Dendritic cell treated with granulocyte-macrophage colony-stimulating factor and Interleukin-4, amounts not matched to agents 40 ng/mL and 50 ng/mL, for 4 days (primary cell): ENCODE results near the gene EXOSC9.
A peak's percentile ranks its signal among the peaks of the same experiment; 100 is the strongest.

Experiments
- H3K27ac Mint-ChIP-seq: one replicate; pipeline ENCODE4 v1.8.0; 2022; ENCODE audit warnings: mild to moderate bottlenecking, mixed read lengths
- H3K27me3 Mint-ChIP-seq: one replicate; pipeline ENCODE4 v1.8.0; 2022; ENCODE audit warnings: mild to moderate bottlenecking, mixed read lengths
- H3K36me3 Mint-ChIP-seq: one replicate; pipeline ENCODE4 v1.8.0; 2022; ENCODE audit warnings: low read depth, mixed read lengths
- H3K4me1 Mint-ChIP-seq: one replicate; pipeline ENCODE4 v1.8.0; 2022; ENCODE audit warnings: low read depth, mixed read lengths
- H3K4me3 Mint-ChIP-seq: one replicate; pipeline ENCODE4 v1.8.0; 2022; ENCODE audit warnings: mild to moderate bottlenecking, moderate library complexity, mixed read lengths
- H3K9me3 Mint-ChIP-seq: one replicate; pipeline ENCODE4 v1.8.0; 2022; ENCODE audit warnings: mixed read lengths
- intact Hi-C: fragments of 100-400 bp; cut with micrococcal nuclease; formaldehyde crosslinking; loops from one replicate; pipeline ENCODE4 v1.15.0; 2022

The EXOSC9 gene

DNA sequence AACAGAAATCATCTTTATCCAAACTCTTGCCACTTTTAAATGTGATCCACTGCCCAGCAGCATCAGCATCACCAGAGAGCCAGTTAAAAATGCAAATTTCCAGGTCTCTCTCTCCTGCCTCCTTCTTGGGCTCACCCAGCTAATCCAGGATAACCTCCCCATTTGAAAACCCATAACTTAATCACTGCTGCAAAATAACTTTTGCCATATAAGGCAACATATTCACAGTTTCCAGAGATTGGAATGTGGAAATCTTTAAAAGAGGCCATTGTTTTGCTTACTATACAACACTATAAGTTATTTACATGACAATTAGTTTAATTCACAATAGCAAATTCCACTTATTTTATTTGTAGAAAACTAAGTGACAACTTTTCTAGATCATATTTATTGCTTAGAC is 4.8 kb upstream of the EXOSC9 start:
- Mint-ChIP-seq H3K27ac (no peak overlapping the region), H3K4me3 (no peak overlapping the region), H3K9me3 (no peaks in the 10 kb centered on the region), H3K36me3 (no peaks in the 10 kb centered on the region), H3K4me1 (peaks cover 12% of the 10 kb centered on the region), H3K27me3 (peaks cover 17% of the 10 kb centered on the region)
- intact Hi-C loops = no loop called here

DNA sequence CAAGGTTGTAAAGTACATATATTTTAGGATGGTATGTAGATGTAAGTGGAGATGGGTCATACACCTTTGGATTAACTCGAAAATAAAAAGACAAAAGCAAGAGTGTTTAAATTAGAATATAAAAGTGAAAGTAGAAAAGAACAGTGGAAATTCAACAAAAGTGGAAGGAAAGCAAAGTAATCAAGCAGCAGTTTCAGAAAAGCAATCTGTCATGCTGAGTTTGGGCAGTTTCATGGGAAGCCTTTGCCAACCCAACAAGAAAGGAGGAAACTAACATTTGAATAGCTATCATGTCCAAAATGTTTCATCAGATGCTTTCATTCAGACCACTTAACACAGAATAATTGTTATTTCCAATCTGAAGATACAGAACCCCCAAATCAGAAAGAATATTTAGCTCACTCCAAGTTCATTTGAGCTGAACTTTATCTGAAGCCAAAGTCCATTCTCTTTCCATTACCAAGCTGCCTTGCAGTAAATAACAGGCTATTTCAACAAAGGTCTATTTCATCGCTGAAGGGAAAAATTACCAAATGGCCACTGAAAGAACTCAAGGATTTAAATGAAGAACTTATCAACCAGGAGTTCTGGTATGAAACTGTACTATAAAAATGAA is 1.8 kb upstream of the EXOSC9 start:
- Mint-ChIP-seq H3K4me3 (no peak overlapping the region), H3K27ac (no peak overlapping the region), H3K36me3 (peaks cover 12% of the 10 kb centered on the region), H3K9me3 (no peaks in the 10 kb centered on the region), H3K4me1 (peaks cover 18% of the 10 kb centered on the region), H3K27me3 (peaks cover 14% of the 10 kb centered on the region)
- intact Hi-C loops = no loop called here

DNA sequence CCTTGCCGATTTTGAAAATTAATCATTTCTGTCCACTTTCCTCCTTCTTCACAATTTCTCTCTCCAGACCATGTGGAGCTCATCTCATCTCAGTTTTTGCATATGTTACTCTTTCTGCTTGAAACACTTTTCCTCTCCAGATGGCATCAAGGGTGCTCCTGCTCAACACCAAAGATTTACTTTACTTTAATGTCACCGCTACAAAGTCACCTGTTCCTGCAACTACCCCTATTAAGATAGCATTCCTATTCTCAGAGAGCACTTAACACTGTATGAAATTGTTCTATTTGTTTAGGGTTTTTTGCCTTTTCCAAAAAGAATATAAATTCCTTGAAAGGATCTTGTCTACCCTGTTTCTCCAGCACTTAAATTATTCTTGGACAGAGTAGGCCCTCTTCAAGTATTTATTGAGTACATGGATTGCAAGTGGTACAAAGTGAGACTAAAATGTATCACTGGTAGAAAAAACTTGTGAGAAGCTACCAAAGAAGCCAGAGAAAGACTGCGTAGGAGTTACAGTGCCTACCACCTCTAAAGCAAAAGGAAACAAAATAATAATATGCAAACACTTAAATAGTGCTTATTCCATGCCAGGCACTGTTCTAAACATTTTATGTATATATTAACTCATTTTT is 1.1 kb upstream of the EXOSC9 start:
- Mint-ChIP-seq H3K27me3 (peaks cover 9% of the 10 kb centered on the region), H3K4me3 (no peak overlapping the region), H3K27ac (no peak overlapping the region), H3K9me3 (no peaks in the 10 kb centered on the region), H3K36me3 (peaks cover 19% of the 10 kb centered on the region), H3K4me1 (peaks cover 18% of the 10 kb centered on the region)
- intact Hi-C loops = loop anchor here (5.0 kb wide), 1 partner anchor 352 kb away; the partner anchor contains the start of gene BLTP1

DNA sequence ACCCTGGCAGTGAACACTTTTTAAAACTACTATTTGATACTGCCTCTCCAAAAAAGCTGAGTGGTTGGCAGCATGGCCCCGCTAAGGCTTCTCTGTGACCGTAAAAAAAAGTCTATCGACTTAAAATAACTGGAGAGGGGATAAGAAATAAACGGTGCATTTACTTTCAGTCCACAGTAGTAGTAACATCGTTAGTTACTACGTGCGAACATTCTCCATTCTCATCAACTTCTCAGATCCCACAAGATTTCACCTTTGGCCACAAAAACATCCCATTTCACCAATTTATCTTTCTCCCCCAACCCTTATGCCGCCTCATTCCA is 524 bp upstream of the EXOSC9 start:
- Mint-ChIP-seq H3K4me3 (peak overlapping the region; percentile 83), H3K27me3 (peaks cover 5% of the 10 kb centered on the region), H3K4me1 (peaks cover 18% of the 10 kb centered on the region), H3K36me3 (peaks cover 25% of the 10 kb centered on the region), H3K9me3 (no peaks in the 10 kb centered on the region), H3K27ac (peak overlapping the region; percentile 89)
- intact Hi-C loops = loop anchor here (5.0 kb wide), 1 partner anchor 352 kb away; the partner anchor contains the start of gene BLTP1

DNA sequence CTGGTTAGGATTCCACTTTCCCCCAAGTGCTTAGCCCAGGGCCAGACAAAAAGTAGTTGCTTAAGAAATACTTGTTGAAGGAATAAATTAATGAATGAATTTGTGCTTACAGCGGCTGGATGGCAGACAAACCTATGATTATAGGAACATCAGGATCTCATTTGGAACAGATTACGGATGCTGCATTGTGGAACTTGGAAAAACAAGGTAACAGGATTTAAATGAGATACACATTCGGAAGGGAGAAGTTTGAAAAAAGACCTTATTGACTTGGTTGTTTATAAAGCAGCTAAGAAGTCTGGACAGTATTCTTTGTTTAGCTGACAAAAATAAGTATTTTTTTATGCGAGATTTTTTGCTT is 572 bp downstream of the EXOSC9 start:
- Mint-ChIP-seq H3K27me3 (no peaks in the 10 kb centered on the region), H3K9me3 (no peaks in the 10 kb centered on the region), H3K27ac (peak overlapping the region; percentile 89), H3K4me3 (peak overlapping the region; percentile 83), H3K4me1 (peaks cover 18% of the 10 kb centered on the region), H3K36me3 (peaks cover 36% of the 10 kb centered on the region)
- intact Hi-C loops = loop anchor here (1.0 to 5.0 kb wide), 3 partner anchors 22 to 351 kb away; partner anchors contain the start of genes ANXA5, BLTP1 and CCNA2

DNA sequence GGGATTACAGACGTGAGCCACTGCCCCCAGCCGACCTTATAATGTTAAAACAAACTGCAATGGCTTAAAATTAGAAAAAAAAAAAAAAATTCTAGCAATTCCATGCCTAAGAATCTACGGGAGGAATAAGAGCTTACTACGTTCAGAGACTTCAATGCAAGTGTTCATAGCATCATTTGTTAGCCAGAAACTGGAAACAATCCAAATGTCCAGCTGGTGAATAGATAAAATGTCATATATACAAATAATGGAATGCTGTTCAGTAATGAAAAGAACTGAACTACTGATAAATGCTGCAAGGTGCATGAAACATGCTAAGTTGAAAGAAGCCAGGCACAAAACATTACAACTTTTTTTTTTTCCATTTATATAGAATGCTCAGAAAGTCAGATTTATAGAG is 5.3 kb downstream of the EXOSC9 start:
- no peaks in the 10 kb centered on the region for H3K27me3 Mint-ChIP-seq
- no peak overlapping the region for H3K4me3 Mint-ChIP-seq
- peaks cover 6% of the 10 kb centered on the region for H3K4me1 Mint-ChIP-seq
- H3K27ac Mint-ChIP-seq = no peak overlapping the region
- H3K36me3 Mint-ChIP-seq = peaks cover 73% of the 10 kb centered on the region
- H3K9me3 Mint-ChIP-seq = no peaks in the 10 kb centered on the region
- intact Hi-C loops = no loop called here

DNA sequence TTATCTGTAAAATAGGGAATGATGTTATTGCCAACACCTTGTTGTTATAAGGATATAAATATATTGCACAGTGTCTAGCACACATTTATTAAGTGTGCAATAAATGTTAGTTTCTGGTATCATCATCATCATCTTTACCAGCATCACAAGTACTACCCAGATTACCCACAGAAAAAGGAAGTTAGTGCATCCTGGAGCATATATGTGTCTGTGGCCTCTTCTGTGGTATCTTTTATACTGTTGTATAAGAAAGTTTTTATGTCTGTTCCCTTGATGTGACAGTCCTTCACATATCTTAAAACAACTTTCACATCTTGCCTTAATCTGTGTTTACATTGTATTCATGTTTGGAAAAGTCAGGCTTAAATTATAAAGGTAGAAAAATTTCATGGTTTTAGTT is 10.0 kb downstream of the EXOSC9 start:
- no peaks in the 10 kb centered on the region for H3K27me3 Mint-ChIP-seq
- no peaks in the 10 kb centered on the region for H3K4me1 Mint-ChIP-seq
- no peak overlapping the region for H3K27ac Mint-ChIP-seq
- no peak overlapping the region for H3K4me3 Mint-ChIP-seq
- intact Hi-C loops = no loop called here
- peaks cover 67% of the 10 kb centered on the region for H3K36me3 Mint-ChIP-seq
- H3K9me3 Mint-ChIP-seq = no peaks in the 10 kb centered on the region

DNA sequence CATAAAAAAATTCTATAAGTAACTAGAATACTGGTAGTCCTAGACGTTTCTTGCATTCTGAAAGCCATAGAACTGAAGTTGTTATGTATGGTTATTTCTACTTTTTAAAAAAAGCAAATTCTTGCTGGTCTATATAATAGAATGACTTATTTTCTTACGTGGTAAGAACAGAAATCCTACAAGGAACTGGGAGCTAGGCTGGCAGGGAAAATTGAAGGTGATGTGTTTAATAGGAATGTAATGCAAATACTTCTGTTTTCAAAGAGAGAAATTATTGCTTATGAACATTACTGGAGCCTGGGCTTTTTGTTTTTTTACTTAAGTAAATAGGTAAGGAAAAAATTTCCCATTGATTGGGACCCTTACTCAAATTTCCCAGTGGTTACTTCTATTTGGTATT is 13.6 kb downstream of the EXOSC9 start:
- Mint-ChIP-seq H3K27me3 (no peaks in the 10 kb centered on the region), H3K27ac (no peak overlapping the region), H3K4me3 (no peak overlapping the region), H3K4me1 (peaks cover 5% of the 10 kb centered on the region), H3K9me3 (no peaks in the 10 kb centered on the region), H3K36me3 (peaks cover 48% of the 10 kb centered on the region)
- intact Hi-C loops = no loop called here

DNA sequence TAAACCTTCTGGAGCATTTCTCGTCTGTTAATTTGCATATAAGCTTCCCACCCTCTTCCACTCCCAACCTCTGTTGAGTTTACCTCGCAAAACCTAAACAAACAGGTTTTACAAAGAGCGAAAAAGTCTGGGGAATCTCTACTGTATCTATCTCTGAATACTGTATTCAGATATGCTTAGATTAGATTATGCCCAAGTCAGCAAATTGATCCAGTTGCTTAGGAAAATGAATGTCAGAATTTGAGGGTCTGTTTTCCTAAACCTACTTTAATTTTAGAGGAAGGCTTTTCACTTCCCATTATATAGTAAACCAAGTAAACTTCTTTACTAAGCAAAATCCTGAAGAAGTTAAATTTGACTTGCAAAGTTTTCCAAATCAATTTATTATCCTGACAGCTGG is 15.9 kb downstream of the EXOSC9 start:
- Mint-ChIP-seq H3K27me3 (no peaks in the 10 kb centered on the region), H3K4me3 (no peak overlapping the region), H3K9me3 (no peaks in the 10 kb centered on the region), H3K36me3 (peaks cover 32% of the 10 kb centered on the region), H3K4me1 (peaks cover 5% of the 10 kb centered on the region), H3K27ac (no peak overlapping the region)
- intact Hi-C loops = no loop called here

DNA sequence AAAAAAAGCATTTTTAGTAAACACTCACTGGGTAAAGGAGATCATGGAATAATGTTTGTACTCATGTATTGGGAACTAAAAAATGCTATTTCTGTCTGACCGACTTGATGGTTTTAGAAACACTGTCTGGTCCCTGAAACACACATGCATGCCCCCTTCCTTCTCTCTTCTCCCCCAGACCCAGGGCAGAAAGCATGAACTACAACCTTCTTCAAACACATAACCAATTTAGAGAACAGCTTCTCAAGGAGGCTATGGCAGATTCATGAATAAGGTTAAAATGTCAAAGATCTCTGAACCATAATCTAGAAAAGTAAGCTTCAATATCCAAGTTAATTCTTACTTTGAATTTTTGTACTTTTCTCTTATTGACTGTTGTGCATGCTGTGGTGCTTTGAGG is 16.6 kb downstream of the EXOSC9 start:
- peaks cover 10% of the 10 kb centered on the region for H3K4me1 Mint-ChIP-seq
- H3K4me3 Mint-ChIP-seq = no peak overlapping the region
- intact Hi-C loops = no loop called here
- no peaks in the 10 kb centered on the region for H3K9me3 Mint-ChIP-seq
- peaks cover 26% of the 10 kb centered on the region for H3K36me3 Mint-ChIP-seq
- H3K27ac Mint-ChIP-seq = no peak overlapping the region
- no peaks in the 10 kb centered on the region for H3K27me3 Mint-ChIP-seq

DNA sequence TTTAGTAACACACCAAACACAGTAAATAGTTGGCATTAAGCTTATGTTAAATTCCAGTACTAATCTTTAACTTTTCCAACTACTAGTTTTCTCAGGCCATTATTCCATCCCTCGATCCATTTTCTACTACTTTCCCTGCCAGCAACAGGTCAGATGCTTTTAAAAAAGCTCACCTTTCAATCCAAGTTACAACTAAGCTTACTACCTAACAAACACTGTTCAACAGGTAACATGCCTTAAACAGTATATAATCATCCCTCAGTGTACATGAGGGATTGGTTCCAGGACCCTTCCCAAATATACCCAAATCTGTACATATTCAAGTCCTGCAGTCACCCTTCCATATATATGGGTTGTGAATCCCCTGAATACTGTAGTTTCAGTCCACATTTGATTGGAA is 17.1 kb downstream of the EXOSC9 start:
- Mint-ChIP-seq H3K27ac (no peak overlapping the region), H3K4me1 (peaks cover 15% of the 10 kb centered on the region)
- intact Hi-C loops = no loop called here

DNA sequence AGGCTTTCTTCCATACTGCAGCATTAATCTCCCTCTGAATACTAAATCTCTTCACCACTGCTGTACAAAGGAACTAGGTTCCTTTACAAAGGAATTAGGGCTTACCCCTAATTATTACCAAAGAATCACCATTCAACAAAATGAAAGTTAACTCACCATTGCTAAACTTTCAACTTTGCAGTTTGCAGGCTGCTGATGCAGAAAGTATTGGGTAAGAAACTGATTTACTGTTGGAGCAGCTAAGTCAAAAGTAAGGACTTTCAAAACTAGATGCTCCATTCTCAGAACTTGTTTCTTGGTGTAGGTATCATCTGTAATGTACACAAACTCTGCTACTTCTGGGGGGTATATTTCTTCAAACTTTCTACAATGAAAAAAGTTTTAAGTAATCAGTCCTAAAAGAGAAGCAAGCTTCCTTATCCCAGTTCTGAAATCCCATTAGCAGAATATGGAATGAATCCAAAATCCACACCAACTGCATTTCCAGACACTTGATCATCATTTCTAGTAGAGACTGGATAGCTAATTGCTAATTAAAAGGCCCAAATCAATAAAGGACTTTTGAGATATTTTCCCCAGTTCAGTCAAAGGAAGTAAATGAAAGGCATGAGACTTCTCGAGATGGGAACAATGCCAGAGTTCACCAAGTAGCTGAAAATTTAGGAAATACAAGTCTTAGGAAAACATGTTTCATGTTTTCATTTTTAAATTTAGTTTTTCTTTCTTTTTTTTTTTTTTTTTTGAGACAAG is 18.3 kb downstream of the EXOSC9 start:
- Mint-ChIP-seq H3K4me1 (peaks cover 19% of the 10 kb centered on the region), H3K36me3 (peaks cover 21% of the 10 kb centered on the region), H3K9me3 (no peaks in the 10 kb centered on the region), H3K27me3 (no peaks in the 10 kb centered on the region), H3K4me3 (no peak overlapping the region), H3K27ac (no peak overlapping the region)
- intact Hi-C loops = no loop called here

More for the DNA sequence above, 17.1 kb downstream of the EXOSC9 start:
- Mint-ChIP-seq H3K9me3 (no peaks in the 10 kb centered on the region), H3K36me3 (peaks cover 25% of the 10 kb centered on the region), H3K27me3 (no peaks in the 10 kb centered on the region), H3K4me3 (no peak overlapping the region)

DNA sequence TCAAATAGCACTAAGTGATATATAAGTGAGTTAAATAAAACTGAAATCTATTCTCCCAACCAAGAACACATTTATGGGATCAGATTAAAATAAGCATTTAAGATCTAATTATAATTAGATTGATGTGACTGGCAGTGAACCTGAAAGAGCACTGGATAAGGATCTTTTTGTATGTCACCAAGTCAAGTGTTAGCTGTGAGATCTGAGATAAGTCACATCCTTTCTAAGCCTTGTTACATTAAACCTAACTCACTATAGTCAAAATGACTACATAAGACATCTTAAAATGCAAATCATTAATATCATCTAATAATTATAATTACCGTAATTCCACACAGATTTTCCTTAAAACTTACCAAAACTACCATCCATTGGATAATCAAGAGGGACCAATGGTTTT is 20.9 kb downstream of the EXOSC9 start:
- no peaks in the 10 kb centered on the region for H3K27me3 Mint-ChIP-seq
- intact Hi-C loops = loop anchor here (5.0 kb wide), 1 partner anchor 125 kb away; the partner anchor contains the start of gene ANXA5
- no peak overlapping the region for H3K27ac Mint-ChIP-seq
- H3K4me1 Mint-ChIP-seq = peaks cover 19% of the 10 kb centered on the region
- no peaks in the 10 kb centered on the region for H3K9me3 Mint-ChIP-seq
- H3K36me3 Mint-ChIP-seq = peaks cover 21% of the 10 kb centered on the region
- H3K4me3 Mint-ChIP-seq = no peak overlapping the region

DNA sequence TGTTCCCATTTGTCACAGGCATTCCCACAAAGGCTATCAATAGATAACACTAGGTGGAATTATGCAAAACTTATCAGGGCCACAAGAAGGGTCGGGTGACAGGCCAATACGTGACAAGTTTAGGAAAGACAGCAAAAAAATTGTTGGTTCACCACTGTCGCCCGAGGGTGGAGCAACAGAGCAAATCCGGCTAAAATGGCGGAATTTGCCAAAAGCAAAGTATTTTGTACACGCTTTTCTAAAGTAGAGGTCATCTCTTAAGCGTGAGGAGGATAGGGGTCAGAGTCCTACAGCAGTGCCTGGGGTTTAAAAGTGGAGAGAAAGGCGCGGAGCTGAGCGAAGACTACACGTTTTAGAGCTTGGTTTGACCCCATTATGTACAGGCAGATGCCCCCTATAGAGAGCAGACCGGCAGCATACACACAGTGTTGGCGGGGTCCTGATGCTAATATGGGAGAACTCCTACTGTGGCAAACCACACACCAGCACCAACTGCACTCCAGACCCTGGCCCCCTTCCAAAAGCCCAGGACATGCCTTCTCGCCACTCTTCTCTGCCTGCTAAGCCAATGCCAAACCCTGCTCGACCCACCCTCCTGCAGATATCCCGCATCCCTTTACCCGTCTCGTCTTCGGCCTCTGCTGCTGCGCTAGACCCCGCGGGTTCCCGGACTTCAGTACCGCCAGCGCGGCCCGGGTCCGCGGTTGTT is 21.8 kb downstream of the EXOSC9 start:
- Mint-ChIP-seq H3K27me3 (no peaks in the 10 kb centered on the region), H3K27ac (peak overlapping the region; percentile 75), H3K4me1 (peaks cover 19% of the 10 kb centered on the region), H3K36me3 (peaks cover 15% of the 10 kb centered on the region), H3K9me3 (no peaks in the 10 kb centered on the region), H3K4me3 (peak overlapping the region; percentile 96)
- intact Hi-C loops = loop anchor here (1.0 to 5.0 kb wide), 2 partner anchors 22 to 126 kb away; partner anchors contain the start of genes ANXA5 and EXOSC9
